ENCODE data around the gene EXD3. TPM values are rescaled to one million over a fixed set of nuclear protein-coding genes. Genes with fewer than 3 reads are reported as not detected.

Gene EXD3
- total and polyA plus RNA-seq, 2 experiments from 2014 or later: 32.3 to 72.1 TPM

GRCh38 chr9:137303893-137304382 lies 119.0 kb downstream of the EXD3 start:
- no peak overlapping the region for H3K27ac ChIP-seq
- H3K9me3 ChIP-seq (ENCODE audit: low read depth): no peaks in the 10 kb centered on the region
- TF ChIP-seq CTCF (IDR thresholded peaks at IDR 0.05; ENCODE audit: low read depth, low read length): no peak

GRCh38 chr9:137303151-137303892 lies 119.6 kb downstream of the EXD3 start:
- Histone ChIP-seq H3K27ac (no peak overlapping the region), H3K36me3 (no peaks in the 10 kb centered on the region), H3K9me3 (ENCODE audit: low read depth) (no peaks in the 10 kb centered on the region), H3K4me1 (ENCODE audit: low read depth) (peaks cover 19% of the 10 kb centered on the region), H3K4me3 (no peak overlapping the region), H3K27me3 (peaks cover 13% of the 10 kb centered on the region)
- DNase-seq (ENCODE audit: low read depth in 1 of 2, low spot score in 1 of 2): no peak
- no peak for TF ChIP-seq CTCF (IDR thresholded peaks at IDR 0.05; ENCODE audit: low read depth, low read length)

More at GRCh38 chr9:137303893-137304382, 119.0 kb downstream of the EXD3 start:
- peaks cover 10% of the 10 kb centered on the region for H3K27me3 ChIP-seq
- H3K36me3 ChIP-seq: no peaks in the 10 kb centered on the region
- no peak overlapping the region for H3K4me3 ChIP-seq
- DNase-seq (ENCODE audit: low read depth in 1 of 2, low spot score in 1 of 2): no peak
- peaks cover 20% of the 10 kb centered on the region for H3K4me1 ChIP-seq (ENCODE audit: low read depth)

DNA sequence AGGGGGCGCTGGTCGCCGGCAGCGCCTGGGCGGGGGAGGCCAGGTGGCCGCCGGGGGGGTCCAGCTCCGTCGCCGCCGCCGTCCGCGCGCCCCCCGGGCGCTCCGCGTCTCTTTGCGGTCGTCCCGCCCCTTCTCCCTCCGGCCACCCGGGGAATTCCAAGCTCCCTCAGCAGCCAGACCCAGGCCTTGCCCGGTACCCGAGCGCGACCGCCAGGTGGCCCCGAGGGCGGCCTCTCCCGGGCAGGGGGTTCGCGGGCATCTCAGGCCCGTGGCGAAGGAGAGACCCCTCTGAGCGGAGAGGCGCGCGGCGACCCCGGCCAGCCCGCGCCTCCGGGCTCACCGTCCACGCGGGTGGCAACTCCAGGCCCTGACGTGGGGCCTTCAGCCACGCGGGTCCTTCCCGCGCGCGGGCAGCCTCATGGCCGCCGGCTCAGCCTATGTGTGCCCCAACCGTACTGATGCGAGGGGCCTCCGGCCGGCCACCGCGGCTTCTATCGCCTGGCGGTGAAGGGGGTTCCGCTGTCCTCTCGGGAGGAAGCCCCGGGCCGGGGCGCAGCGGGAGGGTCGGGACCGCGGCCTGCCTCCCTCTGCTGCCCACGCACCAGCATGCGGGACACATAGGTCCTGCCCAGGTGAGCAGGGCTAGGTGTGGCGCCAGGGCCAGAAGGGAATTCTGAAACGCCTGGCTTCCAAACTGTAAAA lies 120.4 kb downstream of the EXD3 start:
- no peaks in the 10 kb centered on the region for H3K36me3 ChIP-seq
- peak in 1 of 2 donors; percentile 70 for DNase-seq (ENCODE audit: low read depth in 1 of 2, low spot score in 1 of 2)
- peak; percentile 66 for TF ChIP-seq CTCF (IDR thresholded peaks at IDR 0.05; ENCODE audit: low read depth, low read length)
- no peak overlapping the region for H3K27ac ChIP-seq
- H3K4me3 ChIP-seq: peak overlapping the region; percentile 24
- H3K9me3 ChIP-seq (ENCODE audit: low read depth): no peaks in the 10 kb centered on the region
- H3K27me3 ChIP-seq: peaks cover 20% of the 10 kb centered on the region
- H3K4me1 ChIP-seq (ENCODE audit: low read depth): peaks cover 14% of the 10 kb centered on the region

- Histone ChIP-seq H3K27me3 (peaks cover 26% of the 10 kb centered on the region), H3K36me3 (no peaks in the 10 kb centered on the region), H3K9me3 (ENCODE audit: low read depth) (no peaks in the 10 kb centered on the region), H3K4me3 (peak within 1 kb of the TSS; percentile 60), H3K27ac (peak within 1 kb of the TSS; percentile 47), H3K4me1 (ENCODE audit: low read depth) (peaks cover 14% of the 10 kb centered on the region)
- no peak for TF ChIP-seq CTCF (IDR thresholded peaks at IDR 0.05; ENCODE audit: low read depth, low read length)
- peak; percentile 86 to 95 for DNase-seq (ENCODE audit: low read depth in 1 of 2, low spot score in 1 of 2)
These were observed 120.9 kb downstream of the EXD3 start, which contains the start of gene NRARP for GRCh38 chr9:137302118-137302448. Gene NRARP (minus strand): TSS chr9:137302271. CDS start chr9:137301928, 343 bp downstream.

DNA sequence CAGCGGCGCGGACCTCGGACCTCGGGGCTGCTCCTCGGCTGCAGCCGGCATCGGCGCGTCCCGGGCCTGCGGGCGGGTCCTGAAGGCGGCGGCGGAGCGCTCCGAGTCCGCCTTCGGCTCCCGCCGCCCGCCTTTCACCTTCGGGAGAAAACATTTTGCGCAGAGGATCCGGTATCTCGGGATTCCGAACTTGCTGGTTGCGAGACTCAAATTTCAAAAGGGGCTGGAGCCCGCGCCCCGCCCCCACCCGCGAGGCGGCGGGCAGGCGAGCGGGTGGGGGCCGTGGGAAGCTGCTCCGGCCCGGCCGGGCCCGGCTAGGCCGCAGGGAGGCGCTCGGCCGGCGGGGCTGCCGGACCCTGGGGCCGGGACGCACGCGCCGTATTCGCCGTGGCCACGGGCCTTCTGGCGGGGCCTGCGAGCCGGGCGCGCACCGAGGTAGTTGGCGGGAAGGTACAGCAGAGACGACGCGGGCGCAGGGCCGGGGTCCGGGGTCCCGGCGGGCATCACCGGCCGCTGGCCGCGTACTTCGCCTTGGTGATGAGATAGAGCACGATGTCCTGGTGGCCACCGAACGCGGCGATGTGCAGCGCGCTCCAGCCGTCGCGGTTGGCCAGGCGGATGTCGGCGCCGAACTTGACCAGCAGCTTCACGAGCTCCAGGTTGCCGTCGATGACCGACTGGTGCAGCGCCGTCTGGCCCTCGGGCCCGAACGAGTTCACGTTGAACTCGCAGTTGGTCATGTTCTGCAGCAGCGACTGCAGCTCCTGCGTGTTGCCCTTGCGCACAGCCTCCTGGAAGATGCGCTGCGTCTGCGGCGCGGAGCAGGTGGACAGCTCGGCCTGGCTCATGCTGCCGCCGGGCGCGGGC lies 121.6 kb downstream of the EXD3 start:
- no peak for TF ChIP-seq CTCF (IDR thresholded peaks at IDR 0.05; ENCODE audit: low read depth, low read length)
- Histone ChIP-seq H3K36me3 (no peaks in the 10 kb centered on the region), H3K27me3 (peaks cover 33% of the 10 kb centered on the region), H3K4me3 (peak overlapping the region; percentile 60), H3K9me3 (ENCODE audit: low read depth) (no peaks in the 10 kb centered on the region), H3K27ac (peak overlapping the region; percentile 47), H3K4me1 (ENCODE audit: low read depth) (peaks cover 14% of the 10 kb centered on the region)
- DNase-seq (ENCODE audit: low read depth in 1 of 2, low spot score in 1 of 2): peak; percentile 74 to 84

All from cardiac muscle cell (in vitro differentiated cells and primary cell).